Loucy (cell line): ENCODE results near the gene TAF3.

Experiments used
- H2AFZ ChIP-seq: fragments of 200-600 bp; sonication (generic); 2 replicates; pipeline ENCODE4 v1.6.0; 2016; ENCODE audit warnings: antibody characterized with exemption, mild to moderate bottlenecking, low read length, moderate library complexity
- H3F3A ChIP-seq: fragments of 200-600 bp; 2 replicates; pipeline ENCODE4 v1.6.0; 2016; ENCODE audit warnings: antibody characterized with exemption, low read depth, mild to moderate bottlenecking
- H3K27me3 ChIP-seq: fragments of 200-600 bp; sonication (generic); 2 replicates; pipeline ENCODE4 v1.6.1; 2014; ENCODE audit warnings: low read length, mild to moderate bottlenecking; ENCODE audit not compliant: insufficient read depth, poor library complexity, severe bottlenecking
- H3K36me3 ChIP-seq: fragments of 200-600 bp; sonication (generic); 2 replicates; pipeline ENCODE4 v1.6.1; 2016; ENCODE audit warnings: low read length; ENCODE audit not compliant: insufficient read depth
- H3K4me1 ChIP-seq: fragments of 200-600 bp; sonication (generic); 2 replicates; pipeline ENCODE4 v1.5.1; 2014; ENCODE audit warnings: low read length, mild to moderate bottlenecking; ENCODE audit not compliant: insufficient read depth, poor library complexity, severe bottlenecking
- H3K4me2 ChIP-seq: fragments of 200-600 bp; sonication (generic); 2 replicates; pipeline ENCODE4 v1.6.0; 2014; ENCODE audit warnings: antibody characterized with exemption, low read length, low read depth, mild to moderate bottlenecking; ENCODE audit not compliant: poor library complexity, severe bottlenecking
- H3K4me3 ChIP-seq: fragments of 200-600 bp; sonication (generic); 2 replicates; pipeline ENCODE4 v1.5.1; 2014; ENCODE audit warnings: low read length, mild to moderate bottlenecking, mixed read lengths; ENCODE audit not compliant: poor library complexity, severe bottlenecking
- H3K79me2 ChIP-seq: fragments of 200-600 bp; sonication (generic); 2 replicates; pipeline ENCODE4 v1.6.1; 2014; ENCODE audit warnings: low read length; ENCODE audit not compliant: insufficient read depth
- H3K9ac ChIP-seq: fragments of 200-600 bp; sonication (generic); 2 replicates; pipeline ENCODE4 v1.6.0; 2014; ENCODE audit warnings: mild to moderate bottlenecking, low read depth, low read length, moderate library complexity; ENCODE audit not compliant: poor library complexity, severe bottlenecking
- H3K9me2 ChIP-seq: fragments of 200-600 bp; sonication (generic); replicated peaks from 2 replicates; pipeline ENCODE4 v1.6.1; 2016; ENCODE audit warnings: low read depth, low read length, mixed read lengths
- H3K9me3 ChIP-seq: fragments of 200-600 bp; sonication (generic); 2 replicates; pipeline ENCODE4 v1.6.1; 2014; ENCODE audit warnings: mild to moderate bottlenecking, antibody characterized with exemption, low read length, low read depth; ENCODE audit not compliant: insufficient read depth
- H4K20me1 ChIP-seq: fragments of 200-600 bp; sonication (generic); 2 replicates; pipeline ENCODE4 v1.6.0; 2014; ENCODE audit warnings: antibody characterized with exemption, low read length, mild to moderate bottlenecking; ENCODE audit not compliant: insufficient read depth, poor library complexity, severe bottlenecking
- CTCF ChIP-seq: fragments of 200-600 bp; sonication (generic); conservative IDR thresholded peaks from 2 replicates; pipeline ENCODE4 v1.5.1; 2014; ENCODE audit warnings: mild to moderate bottlenecking, antibody characterized with exemption, low read length
- EZH2phosphoT487 ChIP-seq: fragments of 200-600 bp; IDR thresholded peaks from 2 replicates; pipeline ENCODE4 v1.6.1; 2018; ENCODE audit warnings: antibody characterized with exemption, mild to moderate bottlenecking, moderate library complexity, borderline replicate concordance

TAF3 gene

GRCh38 chr10:7998831-7999230 is 180.5 kb downstream of the TAF3 start:
- TF ChIP-seq CTCF, result no peak
- no peak for TF ChIP-seq EZH2phosphoT487
- no peak overlapping the region for H3K9ac ChIP-seq
- H3K9me3 ChIP-seq, result no peaks in the 10 kb centered on the region
- no peaks in the 10 kb centered on the region for H4K20me1 ChIP-seq
- no peak overlapping the region for H3K4me3 ChIP-seq
- H3F3A ChIP-seq, result no peaks in the 10 kb centered on the region
- no peaks in the 10 kb centered on the region for H3K4me1 ChIP-seq
- H3K9me2 ChIP-seq, result no peaks in the 10 kb centered on the region
- H3K4me2 ChIP-seq, result no peak overlapping the region
- H3K36me3 ChIP-seq, result 0 out of 2 replicates have a peak, but pooled peaks cover 5% of the 10 kb centered on the region
- no peaks in the 10 kb centered on the region for H3K79me2 ChIP-seq
- no peak overlapping the region for H2AFZ ChIP-seq
- no peaks in the 10 kb centered on the region for H3K27me3 ChIP-seq

GRCh38 chr10:8004469-8005000 is 186.2 kb downstream of the TAF3 start:
- Histone ChIP-seq H3K27me3 (no peaks in the 10 kb centered on the region), H3F3A (no peaks in the 10 kb centered on the region), H3K4me2 (no peak overlapping the region), H3K4me3 (no peak overlapping the region), H2AFZ (no peak overlapping the region), H3K9me3 (0 out of 2 replicates have a peak, but pooled peaks cover 6% of the 10 kb centered on the region), H4K20me1 (no peaks in the 10 kb centered on the region), H3K36me3 (peaks cover 10% of the 10 kb centered on the region; the same call in 1 of the 2 replicates), H3K79me2 (no peaks in the 10 kb centered on the region), H3K4me1 (no peaks in the 10 kb centered on the region), H3K9me2 (no peaks in the 10 kb centered on the region), H3K9ac (no peak overlapping the region)
- TF ChIP-seq CTCF, result no peak
- TF ChIP-seq EZH2phosphoT487, result no peak

DNA sequence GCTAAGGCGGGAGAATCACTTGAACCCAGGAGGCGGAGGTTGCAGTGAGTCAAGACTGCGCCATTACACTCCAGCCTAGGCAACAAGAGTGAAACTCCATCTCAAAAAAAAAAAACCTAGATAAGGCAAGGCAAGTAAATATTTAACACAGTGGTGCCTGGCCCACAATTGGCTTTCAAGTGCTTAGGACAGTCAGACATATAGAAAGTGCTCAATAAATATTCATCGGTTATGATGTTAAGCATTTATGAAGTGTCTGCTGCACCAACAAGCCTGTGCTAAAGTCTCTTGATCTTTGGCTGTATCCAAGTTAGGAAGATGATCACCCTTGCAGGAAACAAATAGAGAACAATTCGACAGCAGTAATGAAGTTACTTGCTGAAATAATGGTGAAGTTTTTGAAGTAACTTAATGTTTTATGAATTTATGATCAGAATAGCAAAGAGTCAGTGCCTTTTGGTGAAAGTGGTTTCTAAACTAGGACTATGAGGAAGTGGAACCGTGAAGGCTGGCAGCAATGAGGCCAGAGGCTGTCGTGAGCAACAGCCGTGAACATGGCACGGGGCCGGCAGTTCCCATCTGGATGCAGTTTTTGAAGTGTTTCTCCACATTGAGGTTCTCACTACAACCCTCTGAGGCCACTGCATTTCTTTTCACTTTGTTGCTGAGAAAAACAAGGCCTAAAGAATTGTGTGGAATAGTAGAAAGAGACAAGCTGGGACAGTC is 188.1 kb downstream of the TAF3 start:
- H2AFZ ChIP-seq, result no peak overlapping the region
- H3K36me3 ChIP-seq, result peaks cover 25% of the 10 kb centered on the region; the same call in 1 of the 2 replicates
- H3K4me1 ChIP-seq, result no peaks in the 10 kb centered on the region
- H3K4me2 ChIP-seq, result no peak overlapping the region
- H4K20me1 ChIP-seq, result no peaks in the 10 kb centered on the region
- H3K79me2 ChIP-seq, result no peaks in the 10 kb centered on the region
- H3K9ac ChIP-seq, result no peak overlapping the region
- H3K27me3 ChIP-seq, result no peaks in the 10 kb centered on the region
- 0 out of 2 replicates have a peak, but pooled peaks cover 6% of the 10 kb centered on the region for H3K9me3 ChIP-seq
- no peak overlapping the region for H3K4me3 ChIP-seq
- no peaks in the 10 kb centered on the region for H3F3A ChIP-seq
- no peaks in the 10 kb centered on the region for H3K9me2 ChIP-seq
- TF ChIP-seq EZH2phosphoT487 (no peak), CTCF (no peak)
